Activated T-cell treated with anti-CD3 and anti-CD28 coated beads, Interleukin-2, amount 50 U/mL, for 24 hours (primary cell): Measurements from ENCODE around the gene CDK17.
"Not testable (repeated sequence)": the region's sequence is repeated elsewhere in the genome, so short reads cannot be mapped to it uniquely, and the experiment has no call there.

Source experiments
- DNase-seq: peaks from one replicate; pipeline ENCODE4 v3.0.0-alpha.2; 2020
- H3K27ac Mint-ChIP-seq: 2 replicates; pipeline ENCODE4 v1.8.0; 2020; ENCODE audit warnings: mild to moderate bottlenecking, mixed read lengths
- H3K27me3 Mint-ChIP-seq: 2 replicates; pipeline ENCODE4 v1.8.0; 2020; ENCODE audit warnings: mixed read lengths
- H3K36me3 Mint-ChIP-seq: 2 replicates; pipeline ENCODE4 v1.8.0; 2020; ENCODE audit warnings: low read depth, mixed read lengths
- H3K4me1 Mint-ChIP-seq: 2 replicates; pipeline ENCODE4 v1.8.0; 2020; ENCODE audit warnings: low read depth, mixed read lengths
- H3K4me3 Mint-ChIP-seq: 2 replicates; pipeline ENCODE4 v1.8.0; 2020; ENCODE audit warnings: mild to moderate bottlenecking, moderate library complexity, mixed read lengths
- H3K9me3 Mint-ChIP-seq: 2 replicates; pipeline ENCODE4 v1.8.0; 2020; ENCODE audit warnings: mixed read lengths

Gene CDK17

DNA sequence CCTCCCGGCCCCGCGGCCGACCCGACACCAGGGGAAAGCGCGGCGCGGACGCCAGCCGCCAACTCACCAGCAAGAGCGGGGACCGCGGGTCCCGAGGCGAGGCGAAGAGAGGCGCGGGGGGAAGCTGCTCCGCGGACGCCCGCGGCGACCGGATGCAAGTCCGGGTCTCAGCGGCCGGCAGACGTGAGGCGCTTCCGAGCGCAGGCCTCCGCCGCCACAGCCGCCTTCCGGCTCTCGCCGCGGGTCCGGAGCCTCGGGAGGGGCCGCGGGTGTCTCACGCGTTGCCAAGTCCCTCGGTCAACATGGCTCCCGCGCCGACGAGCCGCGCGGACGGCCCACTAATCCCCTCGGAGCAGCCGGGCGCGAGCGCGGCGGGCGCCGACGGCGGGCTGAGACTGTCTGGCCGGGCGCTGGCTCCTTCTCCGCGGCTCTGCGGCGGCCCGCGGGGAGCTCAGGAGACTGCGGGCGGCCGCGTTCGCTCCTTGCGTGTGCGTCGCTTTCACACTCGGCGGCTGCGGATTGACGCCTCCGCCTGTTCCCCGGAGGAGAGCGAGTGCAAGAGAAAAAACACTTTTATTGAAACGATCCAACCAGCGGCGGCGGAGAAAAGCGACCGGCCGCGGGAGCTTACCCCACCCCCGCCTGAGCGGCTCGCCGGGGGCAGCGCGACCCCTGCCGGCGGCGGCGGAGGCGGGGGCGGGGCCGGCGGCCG, at the start of gene CDK17:
CDK17 (minus strand) TSS at position 521 of the 712 bp plus-strand sequence. CDS start 65,603 bp downstream, outside the sequence.
- Mint-ChIP-seq H3K4me3 (peak within 1 kb of the TSS; percentile 88), H3K27ac (peak within 1 kb of the TSS; percentile 94), H3K36me3 (peaks cover 23% of the 10 kb centered on the region), H3K9me3 (no peaks in the 10 kb centered on the region), H3K27me3 (no peaks in the 10 kb centered on the region), H3K4me1 (peaks cover 51% of the 10 kb centered on the region)
- peak; percentile 91 for DNase-seq

DNA sequence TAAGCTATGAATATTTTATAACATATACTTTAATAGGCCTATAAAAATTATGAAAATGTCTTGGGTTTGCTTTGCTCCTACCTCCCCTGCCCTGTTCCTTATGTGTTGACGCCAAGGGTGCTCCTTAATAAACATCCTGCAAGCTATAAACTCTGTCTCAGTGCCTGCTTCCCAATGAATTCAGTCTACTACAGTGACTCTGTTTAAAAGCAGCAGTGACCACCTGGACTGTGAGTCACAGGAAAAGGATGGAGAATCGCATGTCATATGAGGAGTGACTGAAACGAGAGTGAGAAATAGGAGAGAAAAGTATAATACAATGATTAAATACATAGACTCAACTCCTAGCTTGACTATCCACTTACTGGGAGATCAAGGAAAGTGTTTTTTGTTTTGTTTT, 48.1 kb upstream of the CDK17 start:
- Mint-ChIP-seq H3K9me3 (no peaks in the 10 kb centered on the region), H3K36me3 (no peaks in the 10 kb centered on the region), H3K4me3 (no peak overlapping the region), H3K27me3 (no peaks in the 10 kb centered on the region), H3K4me1 (peaks cover 29% of the 10 kb centered on the region), H3K27ac (no peak overlapping the region)
- DNase-seq, result no peak

DNA sequence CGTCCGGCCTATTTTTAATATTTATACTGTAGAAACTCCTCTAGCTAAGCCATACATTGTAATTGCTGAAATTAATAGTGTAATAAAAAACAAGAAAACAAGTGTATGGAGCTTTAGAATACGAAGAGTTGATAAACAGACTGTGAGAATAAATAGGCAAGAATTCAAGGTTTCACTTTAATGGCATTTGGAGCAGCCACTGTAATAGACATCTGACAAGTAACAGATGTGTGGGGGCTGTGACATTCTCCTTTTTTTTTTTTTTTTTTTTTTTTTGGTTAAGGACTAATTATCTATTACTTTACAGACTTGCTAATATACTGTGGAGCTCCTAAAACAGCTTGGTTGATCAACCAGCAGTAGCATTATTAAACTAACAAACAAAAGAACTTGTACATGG, 47.0 kb upstream of the CDK17 start:
- Mint-ChIP-seq H3K9me3 (no peaks in the 10 kb centered on the region), H3K27ac (no peak overlapping the region), H3K36me3 (no peaks in the 10 kb centered on the region), H3K27me3 (no peaks in the 10 kb centered on the region), H3K4me3 (no peak overlapping the region), H3K4me1 (peaks cover 35% of the 10 kb centered on the region)
- DNase-seq, result no peak

DNA sequence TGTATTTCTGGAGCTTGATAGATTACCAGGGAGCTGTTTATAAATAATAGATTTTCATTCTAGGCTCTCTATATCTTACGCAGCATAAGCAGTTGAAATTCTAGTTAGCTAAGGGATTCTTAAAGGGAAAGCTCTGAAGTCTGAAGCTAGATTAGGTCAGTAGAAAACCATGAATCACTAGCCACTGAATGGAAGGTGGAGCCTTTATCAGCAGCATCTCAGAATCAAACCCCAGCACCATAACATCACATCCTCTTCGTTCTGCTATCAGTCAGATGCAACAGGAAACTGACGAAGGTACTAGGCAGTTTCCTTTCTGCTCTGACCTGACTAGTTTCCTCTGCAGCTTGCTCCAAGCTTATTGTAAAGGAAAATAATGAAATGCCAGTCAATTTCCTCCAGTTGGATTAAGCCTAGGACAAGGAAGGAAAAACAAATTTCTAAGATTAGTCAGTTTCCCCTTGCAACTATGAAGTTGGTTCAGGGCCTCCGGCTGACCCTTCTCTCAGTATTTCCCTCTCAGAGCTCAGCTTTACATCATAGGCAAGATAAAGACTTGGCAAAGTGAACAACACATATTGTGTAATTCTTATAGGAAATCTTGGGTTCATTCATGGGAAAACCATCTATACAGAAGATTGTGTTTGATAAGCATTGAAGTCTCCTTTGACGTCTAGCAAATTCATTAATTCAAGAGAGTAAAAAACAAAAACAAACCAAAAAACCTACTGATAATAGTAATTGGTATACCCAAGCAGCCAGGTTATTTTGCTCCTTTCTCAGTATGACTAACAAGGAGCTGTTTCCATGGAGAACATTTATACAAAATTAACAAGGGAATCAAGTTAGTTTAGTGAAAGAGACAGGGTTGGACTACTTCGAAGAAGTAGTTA, 45.7 kb upstream of the CDK17 start:
- Mint-ChIP-seq H3K36me3 (no peaks in the 10 kb centered on the region), H3K4me3 (peak overlapping the region; percentile 66), H3K27me3 (no peaks in the 10 kb centered on the region), H3K4me1 (peaks cover 43% of the 10 kb centered on the region), H3K27ac (peak overlapping the region; percentile 96), H3K9me3 (no peaks in the 10 kb centered on the region)
- DNase-seq, result no peak

DNA sequence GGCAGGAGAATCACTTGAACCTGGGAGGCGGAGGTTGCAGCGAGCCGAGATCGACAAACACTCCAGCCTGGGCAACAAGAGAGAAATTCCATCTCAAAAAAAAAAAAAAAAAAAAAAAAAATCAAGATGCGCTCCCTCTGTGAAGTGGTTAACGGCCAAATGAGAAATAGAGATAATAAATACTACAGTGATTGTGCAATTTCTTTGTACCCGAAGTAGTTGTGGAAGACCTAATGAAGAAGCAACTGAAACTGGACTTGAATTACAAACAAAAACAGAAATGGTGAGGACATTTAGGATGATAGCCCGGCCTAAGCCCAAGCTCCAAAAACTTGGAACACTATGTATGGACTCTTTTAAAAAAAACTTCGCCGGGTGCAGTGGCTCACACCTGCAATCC, 44.2 kb upstream of the CDK17 start:
- H3K27me3 Mint-ChIP-seq, result no peaks in the 10 kb centered on the region
- H3K4me3 Mint-ChIP-seq, result no peak overlapping the region
- DNase-seq, result no peak
- H3K36me3 Mint-ChIP-seq, result no peaks in the 10 kb centered on the region
- peak overlapping the region; percentile 96 for H3K27ac Mint-ChIP-seq
- peaks cover 47% of the 10 kb centered on the region for H3K4me1 Mint-ChIP-seq
- no peaks in the 10 kb centered on the region for H3K9me3 Mint-ChIP-seq

DNA sequence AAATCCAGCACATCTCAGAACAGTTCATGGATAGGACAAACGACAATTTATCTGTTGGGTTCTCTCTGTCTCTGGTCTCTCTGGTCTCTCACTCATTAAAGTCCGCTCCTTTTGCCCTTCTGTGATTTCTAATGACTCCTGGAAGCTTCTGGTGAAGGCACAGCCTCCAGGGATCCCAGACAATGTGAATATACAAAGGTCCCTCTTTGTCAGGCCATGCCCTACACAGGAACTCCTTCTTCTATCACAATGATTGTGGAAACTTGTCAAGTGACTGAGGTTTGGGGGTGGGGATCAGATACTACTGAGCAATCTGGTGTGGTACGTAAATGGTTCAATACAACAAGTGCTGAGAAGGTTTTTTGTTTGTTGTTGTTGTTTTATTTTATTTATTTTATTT, 42.7 kb upstream of the CDK17 start:
- no peak for DNase-seq
- Mint-ChIP-seq H3K9me3 (no peaks in the 10 kb centered on the region), H3K4me3 (no peak overlapping the region), H3K27ac (peak overlapping the region; percentile 42), H3K4me1 (peaks cover 51% of the 10 kb centered on the region), H3K36me3 (no peaks in the 10 kb centered on the region), H3K27me3 (no peaks in the 10 kb centered on the region)

DNA sequence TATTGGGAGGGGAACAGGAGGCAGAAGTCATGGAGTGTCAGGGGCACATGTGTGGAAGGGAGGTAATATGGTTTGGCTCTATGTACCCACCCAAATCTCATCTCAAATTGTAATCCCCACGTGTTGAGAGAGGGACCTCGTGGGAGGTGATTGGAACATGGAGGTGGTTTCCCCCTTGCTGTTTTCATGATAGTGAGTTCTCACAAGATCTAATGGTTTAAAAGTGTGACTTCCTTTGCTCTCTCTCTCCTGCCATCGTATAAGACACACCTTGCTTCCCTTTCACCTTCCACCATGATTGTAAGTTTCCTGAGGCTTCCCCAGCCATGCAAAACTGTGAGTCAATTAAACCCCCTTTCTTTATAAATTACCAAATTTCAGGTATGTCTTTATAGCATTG, 41.6 kb upstream of the CDK17 start:
- no peak overlapping the region for H3K4me3 Mint-ChIP-seq
- peak overlapping the region; percentile 72 for H3K27ac Mint-ChIP-seq
- H3K36me3 Mint-ChIP-seq, result no peaks in the 10 kb centered on the region
- no peaks in the 10 kb centered on the region for H3K27me3 Mint-ChIP-seq
- DNase-seq, result no peak
- no peaks in the 10 kb centered on the region for H3K9me3 Mint-ChIP-seq
- peaks cover 53% of the 10 kb centered on the region for H3K4me1 Mint-ChIP-seq

DNA sequence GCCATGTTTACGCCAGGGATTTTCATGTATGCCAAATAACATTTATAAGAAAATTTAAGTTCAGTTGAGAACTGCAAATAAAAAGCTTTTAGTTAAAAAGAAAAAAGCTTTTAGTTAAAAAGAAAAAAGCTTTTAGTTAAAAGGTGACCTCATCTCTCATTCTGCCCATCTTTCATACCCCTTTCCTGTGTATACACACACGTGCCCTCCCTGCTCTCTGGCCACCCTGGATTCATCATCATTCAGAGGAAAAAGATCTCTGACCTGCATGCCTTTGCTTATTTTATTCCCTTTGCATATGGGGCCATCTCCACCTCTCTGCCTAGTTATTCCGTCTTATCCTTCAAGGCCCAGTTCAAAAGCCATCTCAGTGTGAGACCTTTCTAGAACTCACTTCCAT, 38.1 kb upstream of the CDK17 start:
- Mint-ChIP-seq H3K4me1 (peaks cover 56% of the 10 kb centered on the region), H3K4me3 (no peak overlapping the region), H3K9me3 (no peaks in the 10 kb centered on the region), H3K36me3 (no peaks in the 10 kb centered on the region), H3K27ac (no peak overlapping the region), H3K27me3 (no peaks in the 10 kb centered on the region)
- DNase-seq, result no peak

DNA sequence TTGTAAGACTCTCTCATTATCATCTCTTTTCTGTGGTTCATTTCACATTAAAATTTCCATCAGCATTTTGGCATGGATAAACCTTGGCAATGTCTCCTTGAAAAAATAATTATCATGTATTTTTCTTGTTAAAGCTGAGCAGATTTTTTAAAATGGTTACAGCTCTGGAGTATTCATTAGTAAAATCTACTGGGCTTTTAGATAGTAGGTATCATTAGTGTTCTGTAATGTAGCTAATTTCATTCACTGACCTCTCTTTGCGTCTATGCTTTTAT, 36.9 kb upstream of the CDK17 start:
- H3K27me3 Mint-ChIP-seq, result no peaks in the 10 kb centered on the region
- no peaks in the 10 kb centered on the region for H3K36me3 Mint-ChIP-seq
- peaks cover 57% of the 10 kb centered on the region for H3K4me1 Mint-ChIP-seq
- DNase-seq, result no peak
- H3K4me3 Mint-ChIP-seq, result no peak overlapping the region
- no peak overlapping the region for H3K27ac Mint-ChIP-seq
- H3K9me3 Mint-ChIP-seq, result no peaks in the 10 kb centered on the region

DNA sequence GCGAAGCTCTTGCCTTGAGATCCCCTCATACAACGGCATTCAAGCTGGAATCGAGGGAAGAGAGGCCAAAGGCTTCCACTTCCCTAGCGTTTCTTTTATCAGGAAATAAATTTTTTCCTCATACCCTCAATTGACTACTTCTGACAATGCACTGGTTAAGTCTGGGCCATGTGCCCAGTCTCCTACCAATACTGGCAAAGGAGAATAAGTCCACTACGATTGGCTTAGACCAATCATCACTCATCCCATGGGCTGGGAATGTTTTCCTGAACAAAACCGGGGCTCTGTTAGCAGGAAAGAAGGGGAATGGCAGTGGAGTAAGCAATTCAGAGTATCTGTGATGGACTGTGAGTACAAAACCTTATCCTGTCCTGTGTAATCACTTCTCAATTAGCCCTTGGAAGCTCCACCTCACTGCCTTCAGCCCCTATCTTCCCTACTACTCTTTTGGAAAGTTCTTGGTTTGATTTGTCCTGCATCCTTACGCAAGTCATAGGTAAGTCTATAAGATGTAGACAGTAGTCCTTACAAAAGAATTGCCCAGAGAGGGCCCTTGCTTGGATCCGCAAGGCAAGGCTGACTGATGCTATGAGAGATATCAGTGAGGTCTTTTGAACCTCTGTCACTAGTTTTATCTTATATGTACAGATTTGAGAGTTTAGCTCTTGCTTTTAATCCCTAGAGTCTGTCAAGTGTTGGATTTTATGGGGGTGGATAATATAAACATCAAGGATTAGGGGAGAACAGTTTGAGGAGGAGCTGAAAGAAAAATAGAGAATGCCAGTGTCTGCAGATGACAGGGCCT, 36.3 kb upstream of the CDK17 start:
- Mint-ChIP-seq H3K4me3 (no peak overlapping the region), H3K27ac (no peak overlapping the region), H3K36me3 (no peaks in the 10 kb centered on the region), H3K9me3 (no peaks in the 10 kb centered on the region), H3K4me1 (peaks cover 52% of the 10 kb centered on the region), H3K27me3 (no peaks in the 10 kb centered on the region)
- DNase-seq, result no peak

DNA sequence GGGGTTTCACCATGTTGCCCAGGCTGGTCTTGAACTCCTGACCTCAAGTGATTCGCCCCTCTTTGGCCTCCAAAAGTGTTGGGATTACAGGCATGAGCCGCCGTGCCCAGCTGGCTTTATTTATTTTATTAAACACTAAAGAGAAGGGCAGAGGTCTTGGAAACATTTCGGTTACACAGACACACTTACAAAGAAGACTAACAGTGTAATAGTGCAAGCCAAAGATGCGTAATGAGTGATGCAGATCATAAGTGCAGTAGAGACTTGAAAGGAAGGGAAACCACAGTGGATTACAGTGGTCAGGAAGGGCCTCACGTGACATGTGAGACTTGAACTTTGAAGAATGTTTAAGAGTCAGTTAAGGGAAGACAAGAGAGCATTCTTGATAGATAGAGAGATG, 33.9 kb upstream of the CDK17 start:
- Mint-ChIP-seq H3K4me3 (peak overlapping the region; percentile 13), H3K4me1 (peaks cover 55% of the 10 kb centered on the region), H3K9me3 (no peaks in the 10 kb centered on the region), H3K36me3 (no peaks in the 10 kb centered on the region), H3K27ac (peak overlapping the region; percentile 77), H3K27me3 (no peaks in the 10 kb centered on the region)
- DNase-seq, result peak; percentile 64

DNA sequence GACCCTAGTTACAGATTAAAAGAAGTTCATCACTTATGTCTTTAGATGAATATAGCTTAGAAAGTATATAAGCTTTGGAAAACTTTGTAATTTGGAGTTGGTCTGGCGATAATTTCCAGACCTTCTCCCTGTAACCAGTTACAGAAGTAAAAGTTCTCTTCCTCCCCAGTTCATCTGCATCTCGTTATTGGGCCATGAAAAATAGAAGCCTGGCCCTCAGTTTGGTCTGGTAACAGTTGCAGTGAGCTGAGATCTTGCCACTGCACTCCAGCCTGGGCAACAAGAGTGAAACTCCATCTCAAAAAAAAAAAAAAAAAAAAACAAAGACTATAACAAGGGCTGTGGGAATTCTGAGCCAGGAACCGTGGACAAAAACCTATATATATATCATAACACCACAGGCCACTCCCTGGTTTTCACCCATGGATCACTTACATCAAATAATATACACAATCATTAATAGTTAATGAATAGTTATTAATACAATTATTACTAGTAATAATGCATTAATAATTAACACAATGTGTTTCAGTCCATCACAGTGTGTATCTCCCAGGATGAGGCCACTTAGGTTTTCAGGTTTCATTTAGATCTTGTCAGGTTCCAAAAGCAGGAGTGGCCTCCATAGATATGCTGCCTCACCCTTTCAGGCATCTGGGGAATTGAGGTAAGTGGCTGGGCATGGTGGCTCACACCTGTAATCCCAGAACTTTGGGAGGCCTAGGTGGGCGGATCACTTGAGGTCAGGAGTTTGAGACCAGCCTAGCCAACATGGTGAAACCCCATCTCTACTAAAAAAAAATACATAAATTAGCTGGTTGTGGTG, 32.5 kb upstream of the CDK17 start:
- not testable (repeated sequence) for H3K36me3 Mint-ChIP-seq, H3K27me3 Mint-ChIP-seq, H3K9me3 Mint-ChIP-seq, H3K4me3 Mint-ChIP-seq, DNase-seq
- H3K27ac Mint-ChIP-seq, result peak overlapping the region; percentile 26
- peaks cover 59% of the 10 kb centered on the region for H3K4me1 Mint-ChIP-seq

DNA sequence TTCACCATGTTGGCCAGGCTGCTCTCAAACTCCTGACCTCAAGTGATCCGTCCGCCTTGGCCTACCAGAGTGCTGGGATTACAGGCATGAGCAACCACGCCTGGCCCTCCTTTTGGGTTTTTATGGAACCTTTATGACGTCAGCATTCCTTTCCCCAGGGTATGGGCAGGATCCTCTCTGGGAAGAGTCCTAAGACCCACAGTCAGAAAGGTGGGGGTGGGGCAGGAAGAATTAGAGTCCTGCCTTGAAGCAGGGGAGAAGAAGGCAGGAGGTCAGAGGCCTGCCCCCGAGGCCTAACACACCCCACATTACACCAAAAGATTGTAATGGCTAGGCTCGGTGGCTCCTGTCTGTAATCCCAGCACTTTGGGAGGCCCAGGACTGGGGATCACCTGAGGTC, 30.8 kb upstream of the CDK17 start:
- Mint-ChIP-seq H3K27me3 (no peaks in the 10 kb centered on the region), H3K4me1 (peaks cover 64% of the 10 kb centered on the region), H3K9me3 (no peaks in the 10 kb centered on the region), H3K4me3 (no peak overlapping the region), H3K36me3 (no peaks in the 10 kb centered on the region), H3K27ac (no peak overlapping the region)
- DNase-seq, result no peak

DNA sequence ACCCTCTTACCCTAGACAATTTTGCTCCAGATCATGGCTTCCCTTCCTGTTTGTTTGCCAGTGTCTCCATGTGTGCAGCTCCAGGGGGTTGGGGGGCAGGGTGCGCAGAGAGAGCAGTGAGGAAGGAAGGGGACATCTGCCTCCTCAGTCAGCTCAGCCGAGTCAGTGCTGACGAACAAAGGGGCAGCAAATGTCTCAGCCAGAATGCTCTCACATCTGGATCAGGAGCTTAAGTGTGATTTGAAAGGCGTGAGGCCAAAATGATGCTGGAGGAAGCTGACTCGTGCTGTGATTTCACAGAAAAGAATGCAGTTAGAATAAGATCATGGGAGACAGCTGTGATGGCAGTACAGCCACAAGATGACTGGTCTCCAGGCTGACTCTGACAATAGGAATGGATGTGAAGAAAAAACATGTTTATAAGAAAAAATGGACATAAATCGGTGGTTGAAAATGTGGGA, 27.1 kb upstream of the CDK17 start:
- Mint-ChIP-seq H3K9me3 (no peaks in the 10 kb centered on the region), H3K36me3 (no peaks in the 10 kb centered on the region), H3K4me1 (peaks cover 57% of the 10 kb centered on the region), H3K27ac (peak overlapping the region; percentile 90), H3K27me3 (no peaks in the 10 kb centered on the region), H3K4me3 (peak overlapping the region; percentile 21)
- DNase-seq, result no peak
